AG09319 (cell line): Measurements from ENCODE around the gene SLC6A16.

ENCODE experiments used
- DNase-seq: peaks from one replicate; pipeline ENCODE4 v3.0.0-alpha.2; 2010; ENCODE audit warnings: low read depth; ENCODE audit errors: extremely low read depth
- TF ChIP-seq, protein P1 (sequence below): IDR thresholded peaks from 2 replicates; pipeline ENCODE4 v1.5.1; 2011; ENCODE audit warnings: low read depth, mild to moderate bottlenecking, inconsistent platforms, low read length, moderate library complexity

SLC6A16 gene

DNA sequence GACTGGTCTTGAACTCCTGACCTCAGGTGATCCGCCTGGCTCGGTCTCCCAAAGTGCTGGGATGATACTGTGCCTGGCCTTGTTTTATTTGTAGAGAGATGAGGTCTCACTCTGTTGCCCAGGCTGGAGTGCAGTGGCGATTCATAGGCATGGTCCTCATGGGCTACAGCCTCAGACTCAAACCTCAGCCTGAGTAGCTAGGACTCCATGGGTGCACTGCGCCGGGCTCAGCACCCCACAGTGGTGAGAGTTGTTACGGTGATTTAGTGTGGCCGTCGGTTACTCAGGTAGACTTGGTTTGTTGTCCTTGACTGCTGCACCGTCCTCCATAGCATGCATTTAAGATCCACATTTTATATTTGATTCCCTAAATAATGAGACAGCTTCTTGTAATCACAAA is 80.7 kb downstream of the SLC6A16 start:
- no peak for DNase-seq
- TF ChIP-seq, protein P1, sequence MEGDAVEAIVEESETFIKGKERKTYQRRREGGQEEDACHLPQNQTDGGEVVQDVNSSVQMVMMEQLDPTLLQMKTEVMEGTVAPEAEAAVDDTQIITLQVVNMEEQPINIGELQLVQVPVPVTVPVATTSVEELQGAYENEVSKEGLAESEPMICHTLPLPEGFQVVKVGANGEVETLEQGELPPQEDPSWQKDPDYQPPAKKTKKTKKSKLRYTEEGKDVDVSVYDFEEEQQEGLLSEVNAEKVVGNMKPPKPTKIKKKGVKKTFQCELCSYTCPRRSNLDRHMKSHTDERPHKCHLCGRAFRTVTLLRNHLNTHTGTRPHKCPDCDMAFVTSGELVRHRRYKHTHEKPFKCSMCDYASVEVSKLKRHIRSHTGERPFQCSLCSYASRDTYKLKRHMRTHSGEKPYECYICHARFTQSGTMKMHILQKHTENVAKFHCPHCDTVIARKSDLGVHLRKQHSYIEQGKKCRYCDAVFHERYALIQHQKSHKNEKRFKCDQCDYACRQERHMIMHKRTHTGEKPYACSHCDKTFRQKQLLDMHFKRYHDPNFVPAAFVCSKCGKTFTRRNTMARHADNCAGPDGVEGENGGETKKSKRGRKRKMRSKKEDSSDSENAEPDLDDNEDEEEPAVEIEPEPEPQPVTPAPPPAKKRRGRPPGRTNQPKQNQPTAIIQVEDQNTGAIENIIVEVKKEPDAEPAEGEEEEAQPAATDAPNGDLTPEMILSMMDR: no peak

- TF ChIP-seq, protein P1: no peak
- DNase-seq: no peak
Measured at GRCh38 chr19:49243726-49244125, 81.3 kb downstream of the SLC6A16 start.

DNA sequence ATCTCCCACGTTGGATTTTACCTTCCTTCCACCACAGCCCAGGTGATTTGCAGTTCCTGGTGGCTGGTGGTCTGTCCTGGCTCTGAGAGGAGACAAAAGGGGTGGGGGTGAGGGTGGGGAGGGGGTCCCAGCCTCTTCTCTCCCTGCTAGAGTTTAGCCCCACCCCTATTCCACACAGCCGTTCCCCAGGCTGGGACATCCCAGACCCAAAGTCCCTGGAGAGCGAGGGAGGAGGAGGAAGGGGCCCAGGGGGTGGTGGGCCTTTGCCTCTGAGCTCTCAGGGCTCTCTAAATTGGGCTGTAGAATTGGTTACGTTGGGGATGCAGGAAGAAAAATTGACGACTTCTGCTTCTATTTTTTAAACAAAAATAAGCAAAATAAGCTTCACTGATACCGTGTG is 81.9 kb downstream of the SLC6A16 start:
- TF ChIP-seq, protein P1: no peak
- no peak for DNase-seq

DNA sequence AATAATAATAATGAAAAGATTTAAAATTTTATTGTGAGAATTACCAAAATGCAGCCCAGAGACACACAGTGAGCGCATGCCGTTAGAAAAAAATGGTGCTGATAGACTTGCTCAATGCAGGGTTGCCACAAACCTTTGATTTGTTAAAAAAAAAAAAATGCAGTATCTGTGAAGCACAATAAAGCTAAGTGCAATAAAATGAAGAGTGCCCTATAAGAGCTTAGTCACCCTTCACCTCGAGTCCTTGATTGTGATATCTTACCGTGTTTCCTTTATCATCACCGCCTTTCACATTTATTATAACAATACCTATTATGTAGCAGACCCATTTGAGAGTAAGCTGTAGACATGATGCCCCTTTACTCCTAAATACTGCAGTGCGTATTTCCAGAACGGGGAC is 83.2 kb downstream of the SLC6A16 start:
- TF ChIP-seq, protein P1: no peak
- DNase-seq: no peak
